ENCODE results near the gene FKBP6.
"Not testable (repeated sequence)": the region's sequence is repeated elsewhere in the genome, so short reads cannot be mapped to it uniquely, and the experiment has no call there.

FKBP6 gene

DNA sequence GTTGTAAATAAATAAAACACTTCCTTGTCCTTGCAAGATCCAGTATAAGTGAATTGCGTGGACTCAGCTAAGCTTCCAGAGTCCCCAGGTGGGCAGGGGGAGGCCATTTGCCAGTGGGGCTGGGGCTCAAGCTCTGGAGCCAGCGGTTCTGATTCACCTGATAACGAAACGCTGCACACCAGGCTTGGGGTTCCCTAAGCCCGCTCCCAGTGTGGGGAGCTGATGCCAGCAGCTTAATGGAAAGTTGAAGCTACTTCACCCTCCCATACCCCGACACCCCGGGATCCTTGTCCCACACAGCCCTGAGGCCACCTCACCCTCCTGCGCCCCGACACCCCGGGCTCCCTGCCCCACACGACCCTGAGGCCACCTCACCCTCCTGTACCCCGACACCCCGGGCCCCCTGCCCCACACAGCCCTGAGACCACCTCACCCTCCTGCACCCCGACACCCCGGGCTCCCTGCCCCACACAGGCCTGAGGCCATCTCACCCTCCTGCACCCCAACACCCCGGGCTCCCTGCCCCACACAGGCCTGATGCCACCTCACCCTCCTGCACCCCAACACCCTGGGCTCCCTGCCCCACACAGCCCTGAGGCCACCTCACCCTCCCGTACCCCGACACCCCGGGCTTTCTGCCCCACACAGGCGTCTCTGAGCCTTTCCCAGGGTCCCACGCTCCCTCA, 30.8 kb downstream of the FKBP6 start:
- no peak for DNase-seq

DNA sequence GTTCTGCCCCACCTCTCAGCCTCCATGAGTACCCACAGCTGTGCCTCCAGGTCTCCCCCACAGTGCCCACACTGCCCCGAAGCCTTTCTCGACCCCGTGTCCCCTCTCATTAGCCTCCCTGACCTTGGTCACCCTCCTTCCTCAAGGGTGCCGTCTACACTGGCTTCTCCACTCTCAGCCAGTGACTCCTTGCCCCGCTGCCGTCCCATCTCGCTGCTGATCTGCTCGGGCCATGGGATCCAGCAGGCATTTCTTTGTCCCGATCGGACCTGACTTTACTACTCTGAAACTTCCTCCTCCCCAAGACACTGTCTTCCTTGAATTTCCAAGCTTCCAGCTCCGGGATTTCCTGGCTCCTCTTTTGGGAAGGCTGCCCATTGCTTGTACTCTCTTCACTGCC, 31.3 kb downstream of the FKBP6 start:
- no peak for DNase-seq

DNA sequence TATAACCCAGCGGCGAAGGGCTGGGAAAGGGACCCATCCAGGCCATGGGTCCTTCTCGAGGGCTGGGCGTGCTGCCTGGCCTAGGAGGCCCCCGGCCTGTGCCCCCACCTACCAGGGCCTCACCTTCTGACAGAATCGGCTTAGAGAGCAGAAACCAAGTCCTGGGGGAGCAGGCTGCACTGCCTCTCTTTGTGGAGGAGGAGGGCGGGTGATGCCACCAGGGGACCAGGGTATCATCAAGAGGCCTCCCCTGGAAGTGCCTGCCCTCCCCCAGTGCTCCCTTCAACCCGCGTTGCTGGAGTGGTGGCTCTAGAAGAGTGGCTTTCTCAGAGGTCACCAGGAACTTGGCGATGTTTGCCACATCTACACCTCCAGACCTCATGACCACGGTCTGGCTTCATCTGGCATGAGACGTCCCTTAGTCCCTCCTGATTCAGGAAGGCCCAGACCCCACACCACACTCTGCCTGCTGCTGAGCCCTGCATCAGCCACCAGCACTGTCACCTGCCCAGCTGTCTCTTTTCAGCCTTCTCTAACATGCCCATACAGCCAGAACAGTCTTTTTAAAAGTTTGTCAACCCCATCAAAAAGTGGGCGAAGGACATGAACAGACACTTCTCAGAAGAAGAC, 31.9 kb downstream of the FKBP6 start:
- DNase-seq = no peak

DNA sequence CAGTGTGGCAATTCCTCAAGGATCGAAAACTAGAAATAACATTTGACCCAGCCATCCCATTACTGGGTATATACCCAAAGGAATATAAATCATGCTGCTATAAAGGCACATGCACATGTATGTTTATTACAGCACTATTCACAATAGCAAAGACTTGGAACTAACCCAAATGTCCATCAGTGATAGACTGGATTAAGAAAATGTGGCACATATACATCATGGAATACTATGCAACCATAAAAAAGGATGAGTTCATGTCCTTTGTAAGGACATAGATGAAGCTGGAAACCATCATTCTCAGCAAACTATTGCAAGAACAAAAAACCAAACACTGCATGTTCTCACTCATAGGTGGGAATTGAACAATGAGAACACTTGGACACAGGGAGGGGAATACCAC, 32.6 kb downstream of the FKBP6 start:
- DNase-seq = not testable (repeated sequence)

DNA sequence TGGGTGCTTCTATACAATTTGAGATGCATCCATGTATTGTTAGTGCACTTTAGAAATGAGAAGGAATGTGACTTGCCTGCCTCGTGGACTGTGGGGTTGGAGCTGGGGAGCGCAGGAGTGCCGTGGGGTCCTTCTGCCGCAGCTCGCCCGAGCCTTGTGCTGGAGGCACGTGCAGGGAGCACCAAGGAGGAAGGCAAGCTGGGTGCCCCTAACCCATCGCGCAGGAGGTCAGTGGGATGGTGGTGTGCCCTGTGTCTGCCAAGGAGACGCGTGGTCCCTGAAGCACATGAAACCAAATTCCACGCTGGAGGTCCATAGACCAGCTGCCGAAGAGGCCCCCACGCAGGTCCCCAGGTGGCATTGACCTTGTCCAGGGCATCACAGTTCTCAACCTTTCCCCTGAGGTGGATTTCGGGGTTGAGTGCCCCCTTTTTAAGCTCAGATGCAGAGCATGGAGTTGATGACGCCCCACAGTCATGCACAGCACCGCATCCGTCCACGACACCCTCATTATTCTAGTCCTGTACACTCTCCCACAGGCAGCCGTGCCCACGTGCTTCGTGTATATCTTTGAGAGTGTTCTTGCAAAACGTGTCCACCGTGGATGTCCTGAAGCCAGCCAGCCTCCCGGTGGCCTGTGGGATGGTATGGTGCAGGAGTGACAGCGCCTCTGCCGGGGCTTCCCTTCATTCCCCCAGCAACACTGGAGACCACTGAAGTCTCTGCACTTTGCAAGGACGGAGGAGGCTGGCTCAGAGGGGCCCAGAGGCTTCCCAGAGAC, 35.5 kb downstream of the FKBP6 start:
- DNase-seq = no peak

DNA sequence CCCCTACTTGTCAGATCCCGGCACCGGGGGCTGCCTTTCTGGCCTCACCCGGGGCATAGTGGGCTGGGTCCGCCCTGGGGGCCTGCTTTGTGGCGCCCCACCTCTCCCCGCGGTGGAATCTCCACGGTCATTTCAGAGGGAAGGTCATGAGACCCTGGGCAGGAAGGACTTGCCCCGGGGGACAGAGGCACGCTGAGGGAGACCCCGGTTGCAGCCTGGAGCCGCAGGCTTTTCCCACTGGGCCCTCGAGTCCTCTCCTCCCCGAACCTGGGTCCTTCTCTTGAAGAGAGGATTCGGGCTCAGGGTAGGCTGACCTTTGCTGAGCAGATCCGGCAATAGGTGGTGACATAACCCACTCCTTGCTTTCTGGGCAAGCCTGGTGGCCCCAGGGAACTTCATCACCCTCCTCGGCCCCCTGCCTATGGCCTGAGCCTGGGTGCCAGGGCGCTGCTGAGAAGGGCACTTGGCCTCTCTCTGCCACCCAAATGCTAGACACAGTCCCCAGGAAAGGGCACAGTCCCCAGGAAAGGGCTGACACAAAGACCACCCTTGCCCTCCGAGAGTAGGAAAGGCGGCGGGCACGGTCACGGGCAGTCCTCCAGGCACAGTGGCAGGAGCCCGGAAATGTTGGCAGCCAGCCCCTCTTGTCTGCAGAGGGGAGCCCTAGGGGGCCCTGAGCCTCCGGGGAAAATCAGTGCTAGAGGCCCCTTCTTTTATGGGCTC, 36.2 kb downstream of the FKBP6 start:
- peak; percentile 84 for DNase-seq

DNA sequence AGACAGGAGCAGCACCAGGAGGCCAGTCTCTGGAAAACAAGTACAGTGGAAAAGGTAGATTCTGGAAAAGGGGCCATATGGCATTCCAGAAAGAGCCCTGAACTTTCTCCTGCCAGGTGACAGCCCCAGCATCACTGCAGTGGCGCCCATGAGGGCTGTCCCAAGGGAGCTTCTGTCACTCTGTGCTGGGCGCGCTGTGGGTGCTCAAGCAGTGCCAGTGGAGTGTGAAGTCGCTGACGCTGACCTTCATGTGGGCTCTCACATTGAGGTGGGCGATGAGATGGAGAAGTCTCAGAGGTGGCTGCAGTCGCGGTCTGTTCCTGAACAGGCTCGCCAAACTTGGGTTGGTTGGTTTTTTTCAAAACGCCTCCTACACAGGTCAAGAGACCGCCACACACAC, 38.2 kb downstream of the FKBP6 start:
- no peak for DNase-seq

DNA sequence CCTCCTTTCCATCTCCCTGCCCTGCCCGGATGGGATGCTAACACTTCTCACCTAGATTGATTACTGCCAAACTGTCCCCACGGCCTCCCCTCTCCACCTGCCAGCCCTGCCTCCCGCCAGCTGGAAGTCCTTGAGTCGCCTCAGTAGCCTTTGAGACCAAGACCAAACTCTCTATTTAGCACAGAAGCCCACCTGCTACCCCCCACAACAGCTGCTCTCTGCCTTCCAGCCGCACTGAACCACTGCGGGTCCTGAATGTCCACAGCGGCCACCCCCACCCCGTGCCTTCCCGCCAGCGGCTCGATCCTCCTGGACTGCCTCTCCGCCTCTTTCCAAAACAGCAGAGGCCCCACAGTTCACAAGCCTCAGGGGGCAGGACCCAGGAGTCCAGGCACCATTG, 39.0 kb downstream of the FKBP6 start:
- DNase-seq = no peak

DNA sequence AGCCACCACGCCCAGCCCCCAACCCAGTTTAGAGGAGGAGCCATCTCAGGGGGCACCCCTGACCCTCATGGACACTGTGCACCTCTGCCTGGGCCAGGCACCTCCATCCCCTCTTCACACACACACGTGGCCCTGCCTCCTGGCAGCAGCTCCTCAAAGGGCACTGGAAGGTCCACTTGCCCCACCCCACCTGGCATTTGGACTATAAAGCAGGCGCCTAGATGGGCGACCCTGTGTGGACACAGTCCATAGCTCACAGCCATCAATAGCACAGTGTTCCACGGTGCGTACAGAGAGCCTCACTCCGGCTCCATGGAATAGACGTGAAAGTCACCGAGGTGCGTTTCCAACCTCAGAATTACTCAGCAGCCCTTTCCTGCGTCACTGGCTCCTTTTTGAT, 41.0 kb downstream of the FKBP6 start:
- no peak for DNase-seq

DNA sequence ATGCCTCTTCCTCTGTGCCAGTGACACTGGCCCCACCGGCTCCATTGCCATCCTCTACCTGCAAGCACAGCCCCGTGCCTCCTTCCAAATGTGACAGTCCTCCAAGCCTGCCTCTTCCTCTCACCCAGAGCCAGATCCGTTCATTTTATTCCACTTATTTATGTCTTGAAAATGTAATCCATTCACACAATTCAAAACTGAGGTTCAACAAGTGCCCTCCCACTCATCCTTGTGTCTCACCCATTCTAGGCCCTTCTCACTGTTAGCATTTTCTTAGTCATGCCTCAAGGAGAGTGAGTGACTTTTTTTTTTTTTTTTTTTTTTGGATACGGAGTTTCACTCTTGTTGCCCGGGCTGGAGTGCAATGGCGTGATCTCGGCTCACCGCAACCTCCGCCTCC, 41.7 kb downstream of the FKBP6 start:
- DNase-seq = no peak

DNA sequence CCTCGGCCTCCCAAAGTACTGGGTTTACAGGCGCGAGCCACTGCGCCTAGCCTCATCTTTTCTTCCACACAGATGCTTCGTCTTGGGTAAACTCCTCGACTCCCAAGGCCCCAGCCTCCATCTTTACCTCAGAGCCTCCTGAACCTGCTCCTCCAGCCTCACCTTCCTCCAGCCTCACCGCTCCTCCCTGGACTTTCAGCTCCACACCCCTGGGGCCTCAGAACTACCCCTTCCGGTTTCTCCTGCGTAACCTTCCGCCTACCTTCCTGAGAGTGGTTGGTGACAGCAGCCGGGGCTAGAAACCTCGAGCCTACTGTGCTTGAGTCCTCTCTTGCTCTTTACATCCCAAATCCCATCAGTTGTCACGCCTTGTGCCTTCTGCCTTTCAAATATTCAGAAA, 45.8 kb downstream of the FKBP6 start:
- DNase-seq = no peak

DNA sequence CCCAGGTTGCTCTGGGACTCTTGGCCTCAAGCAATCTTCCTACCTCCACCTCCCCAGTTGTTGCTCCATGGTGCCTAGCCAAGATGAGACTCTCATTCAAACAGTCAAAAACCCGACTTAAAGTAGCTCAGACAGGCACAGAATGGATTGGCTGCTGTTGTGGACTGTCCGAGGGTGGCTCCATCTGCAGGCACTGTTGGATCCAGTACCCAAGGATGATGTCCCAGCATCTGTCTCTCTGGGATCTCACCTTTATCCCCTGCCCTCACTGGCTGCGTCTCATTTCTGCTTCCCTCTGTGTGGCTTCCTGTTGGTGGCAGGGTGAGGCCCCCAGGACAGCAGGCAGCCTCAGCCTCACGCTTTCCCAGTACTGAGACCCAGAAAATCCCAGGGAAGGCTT, 48.3 kb downstream of the FKBP6 start:
- not testable (repeated sequence) for DNase-seq

DNA sequence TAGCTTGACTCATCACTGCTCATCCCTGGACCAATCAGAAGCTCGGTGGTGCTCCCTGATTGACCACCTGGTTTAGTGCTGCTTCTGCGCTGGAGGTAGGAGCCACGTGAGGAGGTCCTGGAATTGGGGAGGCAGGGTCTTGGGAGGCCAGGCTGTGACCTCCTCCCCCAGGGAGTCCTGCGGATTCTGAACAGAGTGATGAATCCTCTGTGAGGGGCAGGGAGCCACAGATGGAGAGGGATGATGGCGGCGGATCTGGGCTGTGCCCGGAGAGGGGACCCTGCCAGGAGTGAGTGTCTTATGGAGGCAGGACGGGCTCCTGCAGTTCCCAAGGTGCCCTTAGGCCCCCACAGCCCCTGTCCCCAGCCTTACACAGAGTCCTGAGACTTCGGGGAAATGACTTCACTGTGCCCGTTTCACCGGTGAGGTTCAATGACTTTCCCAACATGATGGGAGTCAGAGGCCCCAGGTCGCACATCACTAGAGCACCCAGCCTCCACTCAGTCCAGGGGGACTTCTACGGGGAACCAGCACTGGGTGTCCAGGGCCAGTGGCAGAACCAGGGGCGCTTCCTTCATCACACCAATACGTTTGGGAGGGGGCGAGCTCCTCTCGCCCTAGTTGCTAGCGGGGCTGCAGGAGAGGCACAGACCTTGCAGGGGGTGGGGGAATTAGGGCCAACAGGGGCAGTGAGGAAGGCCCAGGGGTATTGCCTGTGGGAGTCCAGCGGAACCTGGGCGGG, 48.9 kb downstream of the FKBP6 start:
- no peak for DNase-seq

DNA sequence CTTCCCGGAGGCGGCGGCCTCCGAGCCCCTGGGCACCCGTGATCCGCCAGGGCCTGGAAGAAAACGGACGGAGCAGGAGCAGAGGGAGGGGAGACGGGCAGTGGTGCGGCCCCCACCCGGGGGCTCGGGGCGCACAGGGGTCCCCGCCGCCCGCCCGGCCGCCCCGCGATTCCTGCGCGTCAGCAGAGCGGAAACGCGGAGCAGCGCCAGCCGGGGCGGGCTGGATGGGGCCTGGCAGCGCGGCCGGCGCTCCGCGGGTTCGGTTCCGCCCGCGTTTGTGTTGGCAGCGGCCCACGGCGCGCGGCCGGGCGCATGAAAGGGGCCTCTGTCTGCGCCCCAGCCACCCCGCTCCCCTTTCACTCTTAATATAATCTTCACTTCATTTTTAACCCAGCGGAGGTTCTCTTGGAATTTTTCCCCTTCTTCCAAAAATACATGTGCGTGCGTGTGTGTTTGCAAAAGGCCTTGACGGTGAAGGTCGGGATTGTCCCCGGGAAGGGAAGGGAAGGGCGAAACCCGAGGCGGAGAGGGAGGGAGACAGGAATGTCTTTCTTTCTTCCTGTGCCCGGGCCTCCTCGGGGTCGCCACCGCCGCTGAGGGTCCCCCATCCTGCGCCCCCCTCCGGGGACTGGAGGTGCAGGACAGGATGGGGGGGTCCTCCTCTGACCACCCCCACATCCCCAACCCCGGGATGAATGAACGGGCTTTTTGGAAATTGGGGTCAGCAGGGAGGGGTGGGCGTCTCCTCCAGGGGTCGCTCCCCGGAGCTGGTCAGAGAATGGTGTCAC, 49.6 kb downstream of the FKBP6 start:
- not testable (repeated sequence) for DNase-seq

DNA sequence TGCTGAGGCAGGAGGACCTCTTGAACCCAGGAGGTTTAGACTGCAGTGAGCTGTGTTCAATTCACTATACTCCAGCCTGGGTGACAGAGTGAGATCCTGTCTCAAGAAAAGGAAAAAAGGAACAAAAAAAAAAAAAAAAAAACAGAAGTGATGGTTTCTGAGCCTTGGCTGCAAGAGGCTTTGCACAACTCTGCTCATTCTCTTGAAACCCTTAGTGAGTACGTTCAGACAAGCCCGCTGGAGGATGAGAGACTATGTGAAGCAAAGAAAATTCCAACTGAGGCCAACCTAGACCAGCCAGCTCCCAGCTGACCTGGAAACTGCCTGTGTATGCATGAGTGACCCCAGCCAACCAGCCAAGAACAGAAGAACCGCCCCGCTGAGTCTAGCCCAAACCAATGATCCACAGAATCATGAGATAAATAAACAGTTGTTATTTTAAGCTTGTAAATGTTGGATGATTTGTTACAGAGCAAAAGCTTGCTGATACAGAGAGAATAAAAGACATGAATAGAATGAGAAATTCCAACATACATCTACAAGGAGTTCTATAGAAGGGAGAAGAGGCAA, 55.1 kb downstream of the FKBP6 start:
- DNase-seq = no peak

DNA sequence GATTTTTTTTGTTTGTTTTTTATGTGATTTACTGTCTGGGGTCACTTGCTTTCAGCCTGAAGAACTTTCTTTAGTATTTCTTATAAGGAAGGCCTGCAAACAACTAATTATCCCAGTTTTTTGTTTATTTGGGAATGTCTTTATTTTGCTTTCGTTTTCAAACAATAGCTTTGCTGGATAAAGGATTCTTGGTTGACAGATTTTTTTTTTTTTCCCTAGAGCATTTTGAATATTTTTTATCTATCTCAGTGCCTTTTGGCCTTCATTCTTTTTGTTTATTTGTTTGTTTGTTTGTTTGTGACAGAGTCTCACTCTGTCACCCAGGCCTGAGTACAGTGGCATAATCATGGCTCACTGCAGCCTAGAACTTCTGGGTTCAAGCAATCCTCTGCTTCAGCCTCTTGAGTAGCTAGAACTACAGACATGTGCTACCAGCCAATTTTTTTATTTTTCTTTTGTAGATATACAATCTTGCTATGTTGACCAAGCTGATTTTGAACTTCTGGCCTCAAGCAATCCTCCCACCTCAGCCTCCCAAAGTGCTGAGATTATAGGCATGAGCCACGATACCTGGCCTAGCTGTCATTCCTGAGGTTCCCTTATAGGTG, 59.4 kb downstream of the FKBP6 start:
- no peak for DNase-seq

DNA sequence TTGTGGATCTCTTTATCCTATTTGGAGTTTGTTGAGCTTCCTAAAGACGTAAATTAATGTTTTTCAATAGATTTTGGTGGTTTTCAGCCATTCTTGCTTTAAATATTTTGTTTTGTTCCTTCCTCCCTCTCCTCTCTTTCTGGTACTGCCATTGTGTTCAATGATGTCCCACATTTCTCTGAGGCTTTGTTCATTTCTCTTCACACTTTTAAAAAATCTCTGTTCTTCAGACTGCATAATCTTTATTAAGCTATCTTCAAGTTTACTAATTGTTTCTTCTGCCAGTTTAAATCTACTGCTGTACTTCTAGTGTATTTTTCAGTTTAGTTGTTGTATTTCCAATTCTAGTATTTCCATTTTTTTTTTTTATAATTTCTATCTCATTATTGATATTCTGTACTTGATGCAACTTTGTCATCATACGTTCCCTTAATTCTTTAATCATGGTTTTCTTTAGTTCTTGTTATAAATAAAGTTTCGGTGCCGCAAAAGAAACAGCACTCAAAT, 60.0 kb downstream of the FKBP6 start:
- no peak for DNase-seq

DNA sequence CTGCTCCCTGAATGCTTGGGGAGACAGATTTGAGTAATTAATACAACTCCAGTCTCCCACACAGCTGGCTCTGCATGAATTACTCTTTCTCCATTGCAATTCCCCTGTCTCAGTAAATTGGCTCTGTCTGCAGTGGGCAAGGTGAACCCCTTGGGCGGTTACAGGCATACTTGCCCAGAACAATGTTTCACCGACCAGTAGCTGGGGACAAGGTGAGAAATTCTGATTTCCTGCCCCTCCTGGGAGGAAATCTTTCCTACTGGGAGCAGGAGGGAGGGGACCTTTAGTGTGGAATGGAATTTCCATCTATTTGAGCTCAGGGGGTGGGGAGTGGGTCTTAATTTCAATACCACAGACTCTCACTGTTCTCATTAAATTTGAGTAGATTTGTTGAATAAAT, 63.4 kb downstream of the FKBP6 start:
- no peak for DNase-seq

DNA sequence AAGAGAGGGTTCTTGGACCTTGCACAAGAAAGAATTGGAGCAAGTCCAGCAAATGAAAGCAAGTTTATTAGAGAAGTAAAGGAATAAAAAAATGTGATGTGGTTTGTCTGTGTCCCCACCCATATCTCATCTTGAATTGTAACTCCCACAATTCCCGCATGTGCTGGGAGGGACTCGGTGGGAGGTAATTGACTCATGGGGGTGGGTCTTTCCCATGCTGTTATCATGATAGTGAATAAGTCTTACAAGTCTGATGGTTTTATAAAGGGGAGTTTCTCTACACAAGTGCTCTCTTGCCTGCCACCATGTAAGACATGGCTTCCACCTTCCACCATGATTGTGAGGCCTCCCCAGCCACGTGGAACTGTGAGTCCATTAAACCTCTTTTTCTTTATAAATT, 66.5 kb downstream of the FKBP6 start:
- DNase-seq = no peak

DNA sequence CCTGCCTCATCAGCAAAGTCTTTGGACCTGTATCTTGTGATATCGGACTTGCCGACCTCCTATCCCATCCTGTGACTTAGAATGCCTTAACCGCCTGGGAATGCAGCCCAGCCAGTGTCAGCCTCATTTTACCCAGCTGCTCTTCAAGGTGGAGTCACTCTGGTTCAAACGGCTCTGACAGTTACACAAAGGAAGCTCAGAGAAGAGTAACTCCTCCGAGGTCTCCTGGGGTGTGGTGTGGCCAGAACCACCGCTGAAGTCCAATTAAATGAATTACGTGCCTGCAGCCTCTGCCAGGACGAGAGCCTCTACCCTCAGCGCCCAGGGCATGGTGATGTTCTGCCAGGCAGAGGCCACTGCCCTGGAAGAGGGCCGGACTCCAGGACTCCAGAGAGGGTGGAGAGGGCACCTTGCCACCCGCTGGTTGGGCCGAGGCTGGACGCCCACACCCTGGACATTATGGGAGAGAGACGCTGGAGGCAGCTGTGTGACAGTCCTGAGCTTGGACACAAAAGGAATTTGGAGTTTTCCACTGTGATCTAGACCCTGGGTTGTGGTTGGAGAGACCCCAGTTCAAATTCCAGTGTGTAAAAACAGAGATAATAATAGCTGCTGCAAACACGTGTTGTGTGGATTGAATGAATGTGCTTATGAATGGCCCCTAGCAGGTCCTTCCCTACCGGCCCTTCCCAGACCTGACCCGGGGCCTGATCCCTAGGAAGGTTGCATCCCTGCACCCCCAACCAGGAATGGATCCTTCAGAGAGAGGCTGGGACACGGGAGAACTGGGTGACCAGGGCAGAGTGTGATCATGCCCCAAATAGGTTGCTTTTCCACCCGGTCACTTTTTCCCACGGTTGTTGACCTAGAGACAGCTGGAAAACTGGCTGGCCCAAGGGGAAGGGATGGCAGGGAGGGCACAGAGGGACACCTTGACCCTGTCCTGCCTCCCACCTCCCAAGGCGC, 67.9 kb downstream of the FKBP6 start:
- DNase-seq = no peak

All from COR-L47 (cell line).